C4-2B (cell line): ENCODE measurements around the gene FURIN.

Experiments
- CTCF ChIP-seq: fragments of 450-650 bp; conservative IDR thresholded peaks from 2 replicates; pipeline ENCODE4 v1.5.1; 2017; ENCODE audit warnings: mild to moderate bottlenecking
- ZFX ChIP-seq: fragments of 450-650 bp; IDR thresholded peaks from 2 replicates; pipeline ENCODE4 v1.6.1; 2017

- TF ChIP-seq CTCF (no peak), ZFX (no peak)
Measured at GRCh38 chr15:90931575-90931827, 63.1 kb downstream of the FURIN start.
